GM11168 (cell line): Measurements from ENCODE around the gene OR2G2.

ENCODE experiments used
- in situ Hi-C: fragments of 300-500 bp; cut with MboI; formaldehyde crosslinking; loops from one replicate; pipeline ENCODE4 v1.12.0; 2022; ENCODE audit warnings: low sequenced_read_pairs; ENCODE audit not compliant: unreplicated experiment

Gene OR2G2, protein sequence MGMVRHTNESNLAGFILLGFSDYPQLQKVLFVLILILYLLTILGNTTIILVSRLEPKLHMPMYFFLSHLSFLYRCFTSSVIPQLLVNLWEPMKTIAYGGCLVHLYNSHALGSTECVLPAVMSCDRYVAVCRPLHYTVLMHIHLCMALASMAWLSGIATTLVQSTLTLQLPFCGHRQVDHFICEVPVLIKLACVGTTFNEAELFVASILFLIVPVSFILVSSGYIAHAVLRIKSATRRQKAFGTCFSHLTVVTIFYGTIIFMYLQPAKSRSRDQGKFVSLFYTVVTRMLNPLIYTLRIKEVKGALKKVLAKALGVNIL

DNA sequence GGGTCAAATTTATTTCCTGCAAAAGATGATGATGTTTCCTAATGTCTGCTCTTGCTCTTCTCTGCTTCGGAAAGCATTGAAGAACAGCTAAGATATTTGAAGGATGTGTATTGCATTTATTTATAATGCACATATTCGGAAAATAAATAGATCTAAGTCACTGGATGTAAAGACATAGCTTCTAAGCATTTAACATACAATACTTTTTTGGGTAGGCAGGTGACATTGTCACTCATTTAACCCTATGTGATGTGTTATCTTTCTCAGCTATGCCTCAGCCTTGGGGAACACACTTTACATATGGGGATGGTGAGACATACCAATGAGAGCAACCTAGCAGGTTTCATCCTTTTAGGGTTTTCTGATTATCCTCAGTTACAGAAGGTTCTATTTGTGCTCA is at the start of gene OR2G2:
Gene OR2G2, plus strand, starts transcription at position 301 of the 400 bp plus-strand sequence. Its CDS starts 0 bp downstream, at position 301.
- in situ Hi-C loops: no loop called here

DNA sequence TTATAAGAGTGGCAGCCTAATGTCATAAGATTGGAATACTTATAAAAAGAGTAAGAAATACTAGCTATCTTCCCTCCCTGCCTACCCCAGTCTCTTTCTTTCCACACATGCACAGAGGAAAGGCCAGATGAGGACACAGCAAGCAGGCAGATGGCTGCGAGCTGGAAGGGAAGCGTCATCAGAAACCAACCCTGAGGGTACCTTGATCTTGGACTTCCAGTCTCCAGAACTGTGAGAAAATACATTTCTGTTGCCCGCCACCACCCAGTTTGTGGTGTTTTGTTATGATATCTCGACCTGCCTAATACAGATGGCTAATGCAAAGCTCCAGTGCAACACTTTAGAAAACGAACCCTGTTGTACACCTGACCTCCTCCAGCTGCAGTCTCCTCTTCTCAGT is 49.6 kb upstream of the OR2G2 start:
- in situ Hi-C loops: no loop called here

DNA sequence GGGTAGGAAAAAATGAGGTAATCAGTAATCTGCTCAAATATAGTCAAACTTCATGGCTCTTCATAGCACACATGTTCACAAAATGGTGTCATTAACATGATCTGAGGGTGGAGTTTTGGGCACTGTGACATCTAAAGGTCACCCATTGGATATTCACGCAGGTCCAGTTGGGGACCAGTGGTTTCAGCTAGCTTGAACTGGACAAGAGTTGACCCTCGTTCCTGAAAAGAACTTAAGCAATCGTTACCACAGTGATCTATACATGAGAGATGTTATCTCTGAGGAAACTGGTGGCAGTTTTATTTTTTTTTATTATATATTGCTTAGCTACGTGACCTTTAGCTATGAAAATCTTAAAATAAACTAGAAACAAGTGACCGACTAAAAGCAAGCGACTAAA is 48.9 kb upstream of the OR2G2 start:
- in situ Hi-C loops: no loop called here

DNA sequence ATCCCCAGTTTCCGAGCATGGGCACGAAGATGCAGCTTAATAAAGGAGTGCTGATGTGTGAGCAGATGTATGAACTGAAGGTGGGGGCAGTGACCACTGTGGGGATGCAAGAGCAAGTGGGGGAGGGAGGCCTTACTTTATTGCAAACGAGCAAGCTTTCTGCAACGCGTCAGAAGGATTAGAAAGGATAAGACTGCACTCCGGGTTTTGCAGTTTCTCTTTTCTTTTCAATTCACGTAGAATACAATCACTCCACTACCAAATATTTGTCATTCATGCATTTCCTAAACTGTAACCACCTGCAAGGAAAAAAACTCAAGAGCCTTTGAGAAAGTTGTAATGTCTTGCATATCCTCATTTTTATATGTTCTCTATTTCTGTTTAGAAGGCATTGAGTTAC is 47.6 kb upstream of the OR2G2 start:
- in situ Hi-C loops: no loop called here

DNA sequence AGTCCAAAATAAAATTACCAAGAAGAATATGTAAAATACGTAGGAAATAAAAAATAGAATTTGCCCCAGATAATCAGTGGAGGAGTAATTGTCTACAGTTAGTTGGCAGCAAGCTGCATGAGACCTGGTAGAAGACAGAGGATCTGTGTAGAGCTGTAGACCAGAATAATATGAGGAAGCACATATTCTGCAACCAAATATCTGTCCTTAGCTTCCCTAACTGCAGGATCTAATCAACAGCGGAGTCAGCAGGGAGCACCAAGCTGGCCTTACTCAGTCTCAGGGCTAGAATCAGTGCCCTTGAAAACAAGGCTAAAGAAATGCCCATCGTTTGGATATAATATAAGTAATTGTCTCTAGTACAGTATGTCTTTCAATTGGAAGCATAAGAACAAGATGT is 45.3 kb upstream of the OR2G2 start:
- in situ Hi-C loops: no loop called here

DNA sequence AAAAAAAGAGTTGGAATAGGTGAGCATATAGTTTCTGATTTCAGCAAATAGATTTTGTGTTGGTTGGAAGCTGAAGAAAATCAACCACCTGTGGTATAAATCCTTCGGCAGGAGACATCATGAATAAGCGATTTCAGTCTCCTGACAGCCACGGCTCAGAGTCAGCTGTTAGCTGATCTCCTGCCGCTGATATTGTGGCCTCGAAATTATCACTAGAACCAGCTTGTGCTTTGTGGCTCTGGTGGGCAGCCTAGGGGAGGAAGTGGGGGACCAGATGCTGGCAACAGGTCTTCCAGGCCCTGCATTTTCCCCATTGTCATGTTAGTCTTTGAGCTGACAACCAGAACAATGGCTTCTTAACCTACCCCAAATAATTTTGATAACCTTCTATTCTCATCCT is 40.1 kb upstream of the OR2G2 start:
- in situ Hi-C loops: no loop called here

DNA sequence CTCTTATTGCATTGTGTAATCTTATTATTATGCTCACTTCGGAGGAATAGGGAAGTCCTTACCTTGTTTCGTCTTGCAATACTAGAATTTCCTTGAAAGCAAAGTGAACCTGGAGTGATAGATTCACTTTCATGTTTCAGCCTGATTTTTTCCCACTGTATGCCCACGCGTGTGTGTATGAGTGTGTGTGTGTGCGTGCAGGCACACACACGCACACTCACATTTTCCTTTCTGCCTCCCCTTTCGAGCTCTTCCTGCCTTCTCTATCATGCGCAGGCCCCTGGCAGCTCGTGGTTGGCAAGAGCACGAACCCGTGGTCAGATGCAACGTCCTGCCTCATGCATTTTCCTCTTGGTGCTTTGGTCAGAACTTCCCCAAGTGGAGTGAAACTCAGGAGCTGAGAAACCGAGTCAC is 39.4 kb upstream of the OR2G2 start, which contains the start of gene GCSAML:
Gene GCSAML, plus strand, starts transcription at position 366 of the 414 bp plus-strand sequence. CDS start 58 bp downstream, outside the sequence.
- in situ Hi-C loops: no loop called here

DNA sequence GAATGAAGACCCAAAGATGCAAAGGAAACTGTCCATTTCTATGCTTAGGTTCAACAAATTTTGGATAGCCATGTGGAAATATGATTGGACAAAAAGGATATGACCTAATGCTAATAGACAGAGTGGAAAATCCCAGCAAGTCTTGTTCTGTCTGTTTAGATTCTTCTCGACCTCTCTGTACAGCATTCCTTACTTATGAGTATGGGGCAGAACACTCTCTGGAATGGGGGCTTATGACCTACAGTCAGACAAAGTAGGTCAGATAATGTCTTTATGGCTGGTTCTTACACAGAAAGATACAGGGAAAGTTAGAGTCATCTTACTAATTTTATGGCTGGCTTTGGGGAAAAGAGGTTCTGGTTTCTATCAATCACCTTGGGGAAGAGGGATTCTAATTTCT is 36.4 kb upstream of the OR2G2 start:
- in situ Hi-C loops: no loop called here

DNA sequence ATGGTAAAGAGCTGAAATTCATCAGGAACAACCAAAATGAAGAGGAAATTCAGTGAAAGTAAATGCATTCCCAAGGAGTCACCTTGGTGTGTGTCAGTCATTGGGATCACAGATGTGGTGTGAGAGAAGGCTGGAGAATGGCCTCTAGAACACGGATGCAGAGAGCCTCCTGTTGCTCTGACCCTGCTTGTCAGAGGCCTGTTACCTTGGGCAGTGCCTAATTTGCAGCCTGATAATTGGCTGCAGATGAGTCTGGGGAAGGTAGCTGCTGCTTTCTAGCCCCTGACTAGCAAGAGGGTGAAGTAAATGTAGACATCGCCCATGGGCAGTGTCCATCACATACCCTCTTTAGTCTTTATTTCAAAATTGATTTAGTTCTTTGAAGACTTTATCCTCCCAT is 35.9 kb upstream of the OR2G2 start:
- in situ Hi-C loops: no loop called here

DNA sequence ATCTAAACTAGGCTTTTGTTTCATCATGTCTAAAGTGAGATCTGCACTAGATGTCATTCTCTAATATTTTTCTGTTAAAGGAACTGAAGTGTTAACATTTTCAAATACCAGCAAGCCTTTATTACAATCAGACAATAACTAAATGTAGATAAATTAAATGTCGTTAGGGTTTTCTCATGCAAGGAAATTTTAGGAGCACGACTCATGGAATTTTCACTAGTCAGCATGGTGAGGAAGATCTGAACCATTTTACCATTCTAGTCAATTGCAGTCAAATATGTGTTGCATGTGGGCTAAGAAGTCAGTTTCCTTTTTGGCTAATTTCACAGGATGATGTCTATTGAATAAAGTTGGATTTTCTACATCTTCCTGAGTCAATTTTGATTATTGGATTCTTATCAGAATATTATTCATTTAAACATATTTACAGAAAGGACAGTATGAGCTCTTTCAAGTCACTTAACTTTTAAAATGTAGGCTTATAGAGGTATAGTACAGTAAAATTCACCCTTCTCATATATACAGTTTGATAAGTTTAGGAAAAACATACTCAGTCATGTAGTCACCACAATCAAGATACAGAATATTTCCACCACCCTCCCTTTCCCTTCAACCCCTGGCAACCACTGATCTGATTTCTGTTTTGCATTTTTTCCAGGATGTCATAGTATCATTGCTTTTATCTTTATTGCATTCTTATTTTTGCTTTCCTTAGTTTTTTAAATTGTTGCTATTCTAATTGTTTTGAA is 30.1 kb upstream of the OR2G2 start:
- in situ Hi-C loops: no loop called here

DNA sequence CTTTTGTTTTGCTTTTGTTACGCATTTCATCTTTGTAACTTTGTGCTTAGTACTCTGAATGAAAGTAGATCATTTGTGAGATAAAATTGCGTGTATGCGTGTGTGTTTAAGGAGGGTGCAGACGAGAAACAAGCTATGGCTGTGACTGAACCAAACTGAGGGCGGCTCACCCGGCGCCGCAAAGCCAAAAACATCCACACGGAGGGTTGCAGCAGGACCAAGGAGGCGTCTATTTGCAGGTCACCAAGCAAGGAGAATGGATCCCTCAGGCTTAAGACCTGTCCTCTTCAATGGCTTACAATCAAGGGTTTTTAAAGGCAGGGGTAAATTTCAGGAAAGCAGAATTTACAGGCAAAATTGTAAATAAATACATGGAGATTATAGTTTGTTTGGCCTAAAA is 26.4 kb upstream of the OR2G2 start:
- in situ Hi-C loops: no loop called here

DNA sequence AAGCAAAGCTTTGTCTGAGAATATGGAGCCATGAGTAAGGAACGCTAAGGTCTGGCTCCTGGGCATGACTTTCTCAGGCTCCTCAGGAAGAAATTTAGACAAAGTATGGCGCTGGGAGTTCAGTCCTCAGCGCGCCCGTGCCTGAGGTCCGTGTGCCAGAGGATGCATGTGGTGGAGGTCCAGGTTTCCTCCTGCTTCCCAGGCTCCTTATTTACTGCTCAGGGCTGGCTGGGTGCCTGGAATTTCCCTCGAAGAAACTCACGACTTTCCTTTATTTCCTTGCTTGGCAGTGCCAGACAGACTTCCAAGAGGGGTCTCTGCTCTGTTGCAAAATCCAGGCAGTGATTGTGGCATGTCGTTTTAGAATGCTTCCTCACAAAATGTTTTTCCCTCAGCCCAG is 26.0 kb upstream of the OR2G2 start:
- in situ Hi-C loops: no loop called here

DNA sequence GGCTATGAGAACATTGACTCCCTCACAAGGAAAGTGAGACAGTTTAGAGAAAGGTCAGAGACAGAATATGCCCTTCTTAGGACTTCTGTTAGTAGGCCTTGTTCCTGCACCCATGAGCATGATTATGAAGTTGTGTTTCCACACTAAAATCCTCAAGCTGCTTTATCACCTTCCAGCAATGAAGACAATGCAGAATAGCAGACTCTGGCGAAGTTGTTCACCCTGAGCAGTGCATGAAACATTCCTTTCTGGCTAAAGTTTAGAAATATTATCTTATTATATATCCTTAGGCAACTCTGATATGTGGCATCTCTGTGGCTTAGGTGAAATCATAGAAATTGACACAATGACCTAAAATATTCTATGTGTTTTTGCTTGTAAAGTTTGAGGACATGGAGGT is 13.9 kb upstream of the OR2G2 start:
- in situ Hi-C loops: loop anchor here (10.0 kb wide), 1 partner anchor 189 kb away; no protein-coding TSS in a partner anchor

DNA sequence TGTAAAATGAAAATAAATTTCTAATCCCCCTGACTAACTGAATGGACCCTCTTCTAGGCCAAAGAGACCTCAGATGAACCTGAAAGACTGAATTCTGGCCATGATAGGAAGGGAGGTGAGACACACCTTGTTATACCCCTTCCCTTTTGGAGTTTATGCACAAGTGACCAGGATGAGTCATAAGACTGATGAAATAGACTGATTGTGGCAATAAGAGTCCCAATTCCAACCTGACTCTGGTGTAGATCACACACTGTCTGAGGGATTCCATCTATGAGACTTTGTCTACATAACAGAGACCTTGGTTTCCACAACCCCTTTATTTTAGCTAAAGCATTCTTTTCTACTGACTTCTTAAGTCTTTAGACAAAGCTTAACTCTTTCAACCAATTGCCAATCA is 13.5 kb upstream of the OR2G2 start:
- in situ Hi-C loops: loop anchor here (10.0 kb wide), 1 partner anchor 190 kb away; no protein-coding TSS in a partner anchor

DNA sequence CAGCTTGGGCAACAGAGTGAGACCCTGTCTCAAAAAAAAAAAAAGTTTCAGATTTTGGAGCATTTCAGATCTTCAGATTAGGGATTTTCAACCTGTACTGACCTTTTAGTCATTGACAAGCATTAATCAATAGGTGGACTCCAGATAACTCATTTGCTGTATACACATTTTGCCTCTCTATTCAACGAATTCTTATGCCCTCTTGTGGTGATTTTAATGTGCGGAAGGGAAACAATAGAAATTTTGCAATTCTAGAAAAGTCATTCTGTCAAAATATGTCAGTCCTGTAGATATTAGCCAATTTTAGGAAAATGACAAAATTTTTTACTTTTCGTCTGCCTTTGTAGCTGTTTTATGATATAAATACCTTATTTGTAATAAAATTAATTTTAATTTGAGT is 11.6 kb upstream of the OR2G2 start:
- in situ Hi-C loops: loop anchor here (10.0 kb wide), 1 partner anchor 192 kb away; no protein-coding TSS in a partner anchor

DNA sequence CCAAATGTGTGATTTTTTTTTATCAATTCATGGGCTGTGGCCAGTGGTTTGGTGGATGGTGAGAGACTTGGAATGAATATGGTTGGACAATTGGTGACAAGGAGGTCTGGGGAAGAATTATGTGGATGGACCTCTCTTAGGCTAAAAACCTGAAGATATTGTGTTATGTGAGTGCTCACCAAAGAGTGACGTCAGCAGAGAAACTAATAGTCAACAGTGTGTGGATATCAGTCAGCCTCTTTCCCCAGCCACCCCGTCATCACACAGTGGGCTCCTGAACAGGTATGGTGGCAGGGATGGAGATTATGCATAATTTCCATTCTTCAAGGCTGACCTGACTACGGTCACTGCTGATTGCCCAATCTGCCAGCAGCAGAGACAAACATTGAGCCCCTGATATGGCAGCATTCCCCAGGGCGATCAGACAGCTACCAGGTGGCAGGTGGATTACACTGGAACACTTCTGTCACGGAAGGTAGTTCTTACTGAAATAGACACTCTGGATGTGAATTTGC is 9.2 kb upstream of the OR2G2 start:
- in situ Hi-C loops: loop anchor here (10.0 kb wide), 1 partner anchor 194 kb away; no protein-coding TSS in a partner anchor

DNA sequence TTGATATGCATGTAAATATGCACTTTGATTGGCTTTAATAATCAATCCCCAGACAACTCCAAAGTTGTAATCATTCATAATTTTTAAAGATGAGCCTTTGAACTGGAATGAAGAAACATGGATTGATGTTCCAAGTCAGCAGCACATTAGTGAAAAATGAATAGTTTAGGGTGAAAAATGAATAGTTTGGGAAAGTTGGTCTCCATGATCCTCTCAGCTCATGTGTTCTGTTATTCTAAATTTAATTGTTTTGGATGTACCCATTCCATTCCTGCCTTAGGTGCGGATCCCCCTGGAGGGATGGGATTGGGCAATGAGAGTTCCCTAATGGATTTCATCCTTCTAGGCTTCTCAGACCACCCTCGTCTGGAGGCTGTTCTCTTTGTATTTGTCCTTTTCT is 17.1 kb downstream of the OR2G2 start, which contains the start of gene OR2G3:
Gene OR2G3, plus strand, starts transcription at position 301 of the 400 bp plus-strand sequence. Its CDS starts 0 bp downstream, at position 301.
- in situ Hi-C loops: no loop called here

DNA sequence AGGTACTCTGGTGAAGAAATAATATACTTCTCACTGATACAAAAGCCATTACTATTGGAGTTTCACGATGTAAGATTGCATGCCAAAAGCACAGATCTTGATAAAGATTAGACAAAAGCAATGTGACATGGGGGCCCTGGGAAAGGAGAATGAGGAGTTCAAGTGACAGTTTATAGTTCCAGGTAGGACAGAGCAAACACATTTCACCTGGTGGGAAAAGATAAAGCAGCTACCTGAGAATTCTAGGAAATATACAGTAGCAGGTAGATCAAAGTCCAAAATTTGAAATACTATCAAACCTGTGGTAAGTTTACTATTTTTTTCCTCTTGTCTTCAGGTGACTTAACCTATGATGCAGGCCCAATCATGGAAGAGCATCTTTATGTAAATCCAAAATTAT is 25.2 kb downstream of the OR2G2 start:
- in situ Hi-C loops: no loop called here

DNA sequence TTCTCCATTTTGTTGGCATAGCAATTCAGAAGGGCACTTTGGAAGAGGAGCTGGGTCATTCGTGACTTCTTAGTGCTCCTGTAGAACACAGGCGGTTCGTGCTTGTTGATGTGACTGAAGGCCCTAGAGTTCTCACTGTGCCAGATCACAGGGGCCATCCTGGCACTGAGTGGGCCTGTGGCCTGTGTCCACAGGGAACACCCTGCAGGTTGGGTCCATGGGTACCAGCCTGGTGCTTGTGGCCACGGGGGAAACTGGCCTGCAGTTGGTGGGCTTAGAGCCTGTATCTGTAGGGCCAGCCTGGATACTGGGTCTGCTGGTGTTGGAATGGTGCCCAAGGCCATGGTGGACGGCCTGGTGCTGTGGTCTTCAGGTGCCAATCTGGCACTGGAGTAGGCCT is 26.5 kb downstream of the OR2G2 start:
- in situ Hi-C loops: no loop called here

DNA sequence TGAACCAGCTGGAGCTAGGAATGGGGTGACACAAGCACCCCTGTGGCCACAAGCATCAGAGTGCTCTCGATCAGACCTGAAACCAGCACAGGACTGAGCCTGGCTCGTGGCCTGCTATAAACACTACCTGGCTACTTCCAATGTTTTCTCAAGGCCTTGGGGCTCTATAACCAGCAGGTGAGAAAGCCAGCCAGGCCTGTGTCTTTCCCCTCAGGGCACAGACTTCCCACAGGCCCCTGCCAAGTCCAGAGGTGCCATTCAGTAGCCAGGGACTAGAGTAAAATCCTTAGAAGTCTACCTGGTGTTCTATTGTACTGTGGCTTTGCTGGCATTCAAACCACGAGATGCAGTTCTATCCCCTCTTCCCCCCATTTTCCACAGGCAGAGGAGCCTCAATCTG is 39.8 kb downstream of the OR2G2 start:
- in situ Hi-C loops: no loop called here

DNA sequence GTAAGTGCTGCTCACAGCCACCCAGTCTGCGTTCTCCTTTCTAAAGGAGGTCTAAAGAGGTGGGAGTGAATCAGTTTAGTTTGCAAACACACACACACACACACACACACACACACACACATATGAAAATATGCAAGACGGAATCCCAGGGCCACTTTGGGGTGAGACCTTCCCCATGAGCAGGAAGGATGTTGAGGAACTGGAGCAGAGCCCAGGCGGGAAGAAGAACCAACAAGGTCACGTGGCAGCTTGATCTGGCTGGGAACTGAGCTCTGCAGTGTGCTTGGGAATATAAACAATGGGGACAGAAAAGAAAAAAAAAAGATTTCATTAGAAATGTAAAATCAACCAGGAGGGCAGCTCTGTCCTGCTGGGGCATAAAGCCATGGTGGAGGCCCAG is 49.9 kb downstream of the OR2G2 start:
- in situ Hi-C loops: no loop called here
